Breast epithelium (tissue), 3 donors: ENCODE data around the gene SDK1.

Experiments
- POLR2AphosphoS5 ChIP-seq, 3 donors: sonication (generic); formaldehyde crosslinking; IDR thresholded peaks; one replicate each; pipeline ENCODE4 v1.6.1; 2017; ENCODE audit warnings: antibody characterized with exemption in 3 of 3
- TF ChIP-seq, protein P1 (sequence below), 3 donors: fragments of 450-650 bp; IDR thresholded peaks; one replicate each; pipeline ENCODE4 v1.5.1; 2016 to 2017; ENCODE audit warnings: antibody characterized with exemption in 3 of 3, mild to moderate bottlenecking in 3 of 3, moderate library complexity in 3 of 3

DNA sequence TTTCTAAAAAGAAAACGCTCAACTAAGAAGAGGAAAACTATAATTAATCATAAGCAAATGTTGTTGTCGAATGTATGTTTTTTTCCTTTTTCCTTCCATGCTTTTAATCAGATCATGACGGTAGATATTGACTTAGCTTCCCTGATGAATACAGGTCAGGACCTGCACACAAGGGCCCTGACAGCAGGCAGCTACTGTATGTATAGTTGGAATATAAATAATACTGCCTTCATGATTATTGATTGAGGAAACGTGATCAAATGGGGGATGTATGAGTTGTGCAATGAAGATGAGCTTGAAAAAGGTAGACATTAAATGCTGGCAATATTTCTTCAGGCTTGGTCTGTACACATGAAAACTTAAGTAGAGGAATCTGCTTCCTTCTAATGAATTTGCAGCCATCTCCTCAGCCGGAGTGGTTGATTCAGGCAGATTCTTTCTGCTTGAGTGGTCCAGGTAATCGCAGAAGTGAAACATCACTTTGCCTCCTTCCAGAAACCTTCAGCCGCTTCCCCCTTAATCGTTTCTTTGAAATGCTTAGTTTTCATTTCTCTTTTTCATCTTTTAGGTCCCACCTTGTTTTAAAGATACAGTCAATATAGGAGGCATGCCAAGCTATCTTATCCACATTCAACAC, 656.5 kb downstream of the SDK1 start:
- TF ChIP-seq POLR2AphosphoS5 (IDR thresholded peaks at IDR 0.05), result no peak
- TF ChIP-seq, protein P1, sequence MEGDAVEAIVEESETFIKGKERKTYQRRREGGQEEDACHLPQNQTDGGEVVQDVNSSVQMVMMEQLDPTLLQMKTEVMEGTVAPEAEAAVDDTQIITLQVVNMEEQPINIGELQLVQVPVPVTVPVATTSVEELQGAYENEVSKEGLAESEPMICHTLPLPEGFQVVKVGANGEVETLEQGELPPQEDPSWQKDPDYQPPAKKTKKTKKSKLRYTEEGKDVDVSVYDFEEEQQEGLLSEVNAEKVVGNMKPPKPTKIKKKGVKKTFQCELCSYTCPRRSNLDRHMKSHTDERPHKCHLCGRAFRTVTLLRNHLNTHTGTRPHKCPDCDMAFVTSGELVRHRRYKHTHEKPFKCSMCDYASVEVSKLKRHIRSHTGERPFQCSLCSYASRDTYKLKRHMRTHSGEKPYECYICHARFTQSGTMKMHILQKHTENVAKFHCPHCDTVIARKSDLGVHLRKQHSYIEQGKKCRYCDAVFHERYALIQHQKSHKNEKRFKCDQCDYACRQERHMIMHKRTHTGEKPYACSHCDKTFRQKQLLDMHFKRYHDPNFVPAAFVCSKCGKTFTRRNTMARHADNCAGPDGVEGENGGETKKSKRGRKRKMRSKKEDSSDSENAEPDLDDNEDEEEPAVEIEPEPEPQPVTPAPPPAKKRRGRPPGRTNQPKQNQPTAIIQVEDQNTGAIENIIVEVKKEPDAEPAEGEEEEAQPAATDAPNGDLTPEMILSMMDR (IDR thresholded peaks at IDR 0.05), result no peak
